CD4-positive, alpha-beta T cell treated with Interleukin-17A for 4 hours (primary cell): ENCODE data around the gene NKRF.
A peak's percentile ranks its signal among the peaks of the same experiment; 100 is the strongest.
"Not testable (repeated sequence)": the region's sequence is repeated elsewhere in the genome, so short reads cannot be mapped to it uniquely, and the experiment has no call there.

Experiments used
- DNase-seq: peaks from one replicate; pipeline ENCODE4 v3.0.0-alpha.2; 2020; ENCODE audit warnings: mixed read lengths

Gene NKRF

DNA sequence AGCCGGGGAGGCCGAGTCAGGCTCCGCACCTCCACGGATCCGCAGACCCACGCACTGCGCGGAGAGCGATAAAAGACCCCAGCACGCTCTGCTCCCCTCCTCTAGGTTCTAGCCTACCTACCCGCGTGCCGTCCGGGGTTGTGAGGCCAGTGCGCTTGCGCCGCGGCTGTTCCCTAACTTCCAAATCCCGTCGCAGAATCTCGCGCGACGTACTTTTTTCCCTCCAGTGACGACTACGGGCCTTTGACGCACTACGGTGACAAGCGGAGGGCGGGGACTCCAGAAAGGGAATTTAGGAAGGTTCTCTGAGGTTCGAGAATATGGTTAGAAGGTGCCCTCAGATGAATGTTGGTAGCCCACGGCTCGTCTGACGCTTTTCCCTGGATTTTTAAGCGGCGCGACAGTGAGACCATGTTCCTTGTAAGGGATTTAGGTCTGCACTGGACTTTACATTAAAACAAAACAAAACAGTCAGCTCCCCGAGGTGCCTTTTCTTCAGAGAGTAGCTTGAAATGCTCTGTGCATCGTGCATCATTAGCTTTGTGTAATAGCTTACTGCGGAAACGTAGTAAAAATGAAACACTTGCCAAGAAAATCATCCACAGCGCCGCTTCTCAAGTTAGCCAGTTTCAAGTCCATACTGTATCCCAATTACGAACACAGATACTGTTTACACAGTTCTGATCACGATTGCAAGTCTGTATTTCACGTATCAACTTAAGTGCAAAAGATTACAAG lies at the start of gene NKRF:
TSS of gene NKRF (minus strand) at position 145 of the 738 bp plus-strand sequence.
- peak; percentile 90 for DNase-seq

DNA sequence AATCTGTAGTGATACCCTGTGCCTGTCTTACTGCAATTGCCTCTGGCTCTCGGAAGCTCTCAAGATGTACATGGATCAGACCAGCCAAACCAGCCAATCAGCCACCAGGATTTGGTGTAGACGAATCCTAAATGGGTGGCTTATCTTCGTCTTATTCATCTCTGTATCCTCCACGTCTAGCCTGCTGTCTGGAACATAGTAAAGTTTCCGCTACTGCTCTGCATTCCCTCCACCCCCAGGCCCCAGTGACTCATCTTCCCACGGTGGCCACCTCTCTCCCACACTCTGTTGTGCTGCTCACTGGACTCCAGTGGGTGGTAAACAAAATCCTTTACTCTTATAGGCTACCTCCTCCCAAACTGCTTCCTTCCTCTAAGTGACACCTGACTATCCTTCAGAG lies 48.9 kb upstream of the NKRF start:
- peak; percentile 70 for DNase-seq

DNA sequence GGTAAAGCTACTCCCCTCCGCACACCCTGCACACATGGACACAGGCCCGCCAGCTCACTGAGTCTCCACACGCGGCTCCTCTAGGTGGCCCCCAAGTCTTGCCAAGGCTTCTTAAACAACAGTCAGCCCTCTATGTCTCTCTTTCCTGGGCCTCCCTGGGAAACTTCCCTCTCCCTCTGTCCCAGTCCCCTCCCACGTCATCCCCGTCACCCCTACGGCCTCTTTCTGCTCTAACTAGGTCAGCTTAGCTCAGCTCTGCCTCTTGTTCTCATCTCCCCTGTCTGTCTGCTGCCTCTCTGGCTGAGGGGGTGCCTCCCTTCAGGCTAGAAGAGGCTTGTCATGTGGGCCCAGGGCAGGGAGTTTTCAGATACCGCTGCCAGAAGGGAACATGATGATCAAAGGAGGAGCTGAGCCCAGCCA lies 47.9 kb upstream of the NKRF start:
- DNase-seq = peak; percentile 36

DNA sequence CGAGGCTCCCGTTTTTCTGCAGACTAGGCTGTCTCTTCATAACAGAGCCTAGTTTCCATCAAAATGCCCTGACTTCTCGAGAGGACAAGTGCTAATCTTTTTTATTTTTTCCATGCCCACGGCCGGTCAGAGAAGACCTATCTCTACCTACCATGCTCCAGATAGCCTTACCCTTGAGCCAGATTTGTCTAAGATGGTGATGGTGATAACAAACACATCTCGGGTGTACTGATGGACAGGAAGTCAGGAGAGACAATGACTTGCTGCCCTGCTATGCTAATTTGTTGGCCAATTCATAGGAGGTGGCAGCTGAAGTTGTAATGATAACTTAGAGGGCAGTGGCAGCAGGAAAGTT lies 42.2 kb upstream of the NKRF start:
- no peak for DNase-seq

DNA sequence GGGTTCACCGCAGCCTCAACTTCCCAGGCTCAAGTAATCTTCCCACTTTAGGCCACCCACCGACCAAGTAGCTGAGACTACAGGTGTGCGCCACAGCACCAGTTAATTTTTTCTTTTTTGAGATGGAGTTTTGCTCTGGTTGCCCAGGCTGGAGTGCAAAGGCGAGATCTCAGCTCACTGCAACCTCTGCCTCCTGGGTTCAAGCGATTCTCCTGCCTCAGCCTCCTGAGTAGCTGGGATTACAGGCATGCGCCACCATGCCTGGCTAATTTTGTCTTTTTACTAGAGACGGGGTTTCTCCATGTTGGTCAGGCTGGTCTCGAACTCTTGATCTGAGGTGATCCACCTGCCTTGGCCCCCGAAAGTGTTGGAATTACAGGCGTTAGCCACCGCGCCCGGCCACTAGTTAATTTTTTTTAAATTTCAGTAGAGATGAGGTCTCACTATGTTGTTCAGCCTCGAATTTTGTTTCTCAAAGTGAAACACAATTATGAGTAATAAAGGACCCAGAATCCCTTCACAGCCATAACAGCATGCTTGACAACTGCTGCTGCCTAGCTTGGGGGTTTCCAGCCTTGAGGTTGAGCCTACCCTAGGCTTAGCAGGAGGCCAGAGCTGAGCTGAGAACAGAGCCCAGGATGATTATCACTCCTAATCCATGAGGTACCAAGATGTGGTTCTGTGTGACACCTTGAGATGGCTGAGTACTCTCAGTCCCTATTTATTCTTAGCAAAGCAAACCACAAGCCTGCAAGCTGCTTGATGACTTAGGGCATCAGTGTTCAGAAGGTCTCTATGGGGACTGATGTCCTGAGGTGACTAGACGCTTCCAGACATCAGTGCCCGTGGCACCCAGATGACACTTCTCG lies 41.6 kb upstream of the NKRF start:
- peak; percentile 50 for DNase-seq

DNA sequence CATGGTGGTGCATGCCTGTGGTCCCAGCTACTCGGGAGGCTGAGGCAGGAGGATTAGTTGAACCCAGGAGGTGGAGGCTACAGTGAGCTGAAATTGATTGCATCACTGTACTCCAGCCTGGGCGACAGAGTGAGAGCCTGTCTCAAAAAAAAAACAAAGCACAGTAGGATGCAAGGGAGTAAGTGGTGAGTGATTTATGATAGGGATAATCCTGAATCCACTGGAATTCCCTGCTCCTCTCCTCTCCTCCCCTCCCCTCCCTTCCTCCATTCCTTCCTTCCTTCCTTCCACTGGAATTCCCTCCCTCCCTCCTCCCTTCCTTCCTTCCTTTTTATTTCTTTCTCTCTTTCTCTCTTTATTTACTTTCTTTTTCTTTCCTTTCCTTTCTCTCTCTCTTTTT lies 40.9 kb upstream of the NKRF start:
- DNase-seq = no peak

DNA sequence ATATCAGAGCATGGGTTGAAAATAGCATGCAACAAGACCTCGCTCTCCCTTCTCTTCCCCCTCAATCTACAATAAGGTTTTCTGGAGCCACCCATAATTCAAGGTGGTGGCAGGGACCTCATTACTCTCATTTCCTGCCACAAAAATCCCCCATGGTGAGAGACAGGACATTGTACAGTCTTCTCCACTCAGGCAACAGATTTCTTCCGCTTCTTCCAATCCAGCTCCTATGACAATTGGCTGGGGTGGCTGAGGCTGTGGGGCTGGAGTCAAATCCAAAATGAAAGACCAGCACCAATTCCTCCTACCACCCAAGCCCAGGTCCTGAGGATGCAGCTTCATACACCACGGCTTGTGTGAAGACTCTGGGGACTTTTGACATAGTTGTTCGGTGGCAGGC lies 40.3 kb upstream of the NKRF start:
- DNase-seq = no peak

DNA sequence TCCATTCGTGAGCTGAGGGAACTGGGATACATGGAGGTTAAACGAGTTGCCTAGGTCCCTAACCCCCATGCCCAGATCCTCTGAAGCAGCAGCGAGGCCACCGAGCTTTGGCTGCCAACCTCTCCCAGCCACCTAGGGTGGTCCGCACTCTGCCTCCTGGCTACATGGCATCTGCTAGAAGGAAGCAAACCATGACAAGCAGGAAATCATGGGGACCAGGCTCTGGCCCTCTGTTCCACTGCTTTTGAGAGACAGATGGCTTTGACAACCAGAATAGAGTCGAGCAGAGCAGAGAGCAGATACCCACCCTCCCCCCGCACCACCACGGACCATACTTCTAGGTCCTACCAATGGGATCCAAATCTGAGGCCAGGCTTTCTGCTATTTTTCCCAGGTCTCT lies 37.5 kb upstream of the NKRF start:
- DNase-seq = no peak

DNA sequence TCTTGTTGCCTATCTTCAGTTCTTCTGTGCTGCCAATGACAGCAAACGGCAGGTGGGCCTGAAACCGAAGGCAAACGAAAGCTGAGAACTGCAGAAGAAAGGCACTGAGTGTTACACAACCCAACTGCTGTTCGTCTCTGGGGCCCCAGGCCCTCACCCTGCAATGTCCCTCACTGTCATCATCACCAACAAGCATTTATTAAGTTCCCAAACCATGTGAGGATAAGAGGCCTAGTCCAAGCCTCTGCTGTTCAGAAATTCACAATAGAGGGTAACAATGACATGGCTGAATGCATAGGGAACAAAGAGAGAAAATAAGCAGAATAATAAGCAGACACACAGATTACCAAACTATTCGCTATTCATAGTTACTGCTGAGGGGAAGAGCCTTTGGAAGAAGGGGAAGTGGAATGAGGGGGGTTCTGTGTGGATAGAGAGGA lies 34.5 kb upstream of the NKRF start:
- no peak for DNase-seq

DNA sequence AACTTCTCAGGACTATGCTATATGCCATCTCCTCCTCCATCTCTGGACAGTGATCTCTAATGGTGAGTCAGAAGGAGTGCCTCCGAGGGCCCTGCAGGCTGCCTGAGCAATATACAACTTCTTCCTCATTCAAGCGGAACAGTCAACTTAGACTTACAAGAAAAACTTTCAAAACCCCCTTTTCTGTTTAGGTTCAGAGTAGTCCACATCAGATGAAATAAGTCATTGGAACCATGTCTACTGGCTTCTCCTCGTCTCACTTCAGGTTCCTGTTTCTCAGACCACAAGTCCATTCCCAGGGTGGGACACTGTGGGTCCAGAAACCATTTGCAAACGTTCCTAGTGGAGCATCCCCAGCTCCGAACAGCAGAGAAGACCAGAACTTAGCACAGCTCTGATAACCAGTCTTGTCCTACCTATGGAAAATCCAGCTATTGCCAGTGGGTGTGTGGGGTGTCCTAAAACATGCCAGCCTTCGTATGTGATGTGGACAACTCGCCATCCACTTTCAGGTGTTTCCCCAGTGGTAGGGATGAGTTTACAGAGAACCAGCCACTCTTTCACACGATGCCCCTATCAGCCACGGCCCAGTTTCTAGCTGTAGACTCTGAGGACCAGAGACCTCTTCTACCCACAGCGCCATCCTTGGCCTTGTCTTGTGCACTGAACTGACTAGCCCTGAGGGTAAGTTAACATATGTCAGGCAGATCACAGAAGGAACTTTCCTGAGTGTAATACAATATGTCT lies 32.7 kb upstream of the NKRF start:
- no peak for DNase-seq

DNA sequence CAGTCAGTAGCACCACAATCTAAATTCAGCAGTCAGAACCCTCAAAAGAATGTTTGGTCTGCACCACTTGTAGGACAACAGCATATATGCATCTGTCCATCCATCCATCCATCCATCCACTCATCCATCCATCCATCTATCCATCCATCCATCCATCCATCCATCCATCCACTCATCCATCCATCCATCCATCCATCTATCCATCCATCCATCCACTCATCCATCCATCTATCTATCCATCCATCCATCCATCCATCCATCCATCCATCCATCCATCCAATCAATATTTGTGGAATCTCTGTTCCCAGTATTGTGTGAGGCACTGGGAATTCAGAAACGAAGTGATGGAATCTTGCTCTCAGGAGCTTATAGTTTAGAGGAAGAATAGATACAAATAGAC lies 31.2 kb upstream of the NKRF start:
- not testable (repeated sequence) for DNase-seq

DNA sequence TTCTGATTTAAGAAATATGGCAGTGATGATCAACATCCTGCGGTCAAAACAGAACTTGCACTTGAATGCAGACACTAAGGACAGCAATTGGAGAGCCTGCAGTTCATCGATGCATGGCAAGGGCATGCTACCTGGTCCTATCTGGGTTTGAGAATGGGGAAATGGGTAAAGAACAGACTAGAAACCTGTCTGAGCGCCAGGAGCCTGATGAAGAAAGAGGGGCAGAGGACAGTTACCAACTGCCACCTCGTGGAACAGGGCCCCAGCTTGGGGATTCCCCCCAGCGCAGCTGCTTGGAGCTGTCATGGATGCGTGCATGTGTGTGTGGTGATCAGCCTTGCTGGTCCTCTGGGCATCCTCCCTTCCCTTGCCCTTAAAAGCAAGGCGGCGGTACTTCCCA lies 30.2 kb upstream of the NKRF start:
- DNase-seq = no peak

DNA sequence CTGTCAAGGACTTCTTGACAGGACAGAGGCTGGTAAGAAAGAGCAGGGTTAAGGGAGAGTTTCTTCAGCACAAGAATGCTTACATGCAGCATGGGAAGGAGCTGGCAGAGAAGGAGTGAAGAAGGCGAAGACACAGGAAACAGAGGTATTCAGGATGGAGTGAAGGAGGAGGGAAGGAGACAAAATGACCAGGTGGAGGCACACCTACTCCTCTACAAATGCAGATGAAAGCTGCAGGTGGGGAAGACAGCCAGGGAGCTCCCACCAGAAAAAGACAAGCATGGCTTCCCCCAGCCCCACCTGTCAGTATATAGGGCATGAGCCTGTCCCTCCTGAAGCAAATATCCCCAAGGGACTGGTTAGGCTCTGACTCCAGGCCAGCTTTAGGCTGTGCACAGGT lies 29.6 kb upstream of the NKRF start:
- DNase-seq = no peak

DNA sequence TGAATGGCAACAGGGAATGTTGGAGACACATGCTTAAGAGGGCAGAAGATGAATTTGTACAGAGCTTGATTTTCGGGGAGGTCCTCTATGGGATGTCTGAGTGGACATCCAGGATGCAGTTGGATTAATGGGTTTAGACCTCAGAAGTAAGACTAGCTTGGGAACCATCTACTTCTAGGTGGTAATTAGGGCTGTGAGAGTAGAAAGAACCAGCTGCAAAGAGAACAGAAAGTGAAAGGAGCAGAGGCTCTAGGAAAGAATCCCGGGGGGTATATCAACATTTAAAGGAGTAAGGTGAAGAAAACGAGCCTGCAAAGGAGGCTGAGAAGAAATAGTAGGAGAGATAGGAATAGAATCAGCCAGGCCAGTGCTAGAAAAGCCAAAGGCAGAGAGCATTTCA lies 29.0 kb upstream of the NKRF start:
- DNase-seq = no peak

DNA sequence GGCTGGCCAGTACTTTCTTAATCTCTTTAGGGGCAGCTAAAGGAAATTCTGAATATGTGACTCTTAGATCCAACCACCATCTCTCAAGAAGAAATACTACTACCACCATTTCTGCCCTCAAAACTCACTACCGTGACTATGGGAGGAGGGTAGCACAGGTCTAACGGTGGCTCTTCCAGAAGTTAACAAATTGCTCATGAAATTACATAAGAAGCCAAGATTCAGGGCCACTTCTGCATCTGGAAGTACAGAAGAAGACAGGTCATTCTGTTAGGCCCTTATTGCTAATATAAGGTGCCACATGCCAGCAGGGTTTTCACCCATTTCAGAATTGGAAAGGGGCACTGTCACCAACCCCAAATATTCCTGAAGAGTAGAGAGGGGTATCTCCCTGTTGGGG lies 19.6 kb upstream of the NKRF start:
- no peak for DNase-seq

DNA sequence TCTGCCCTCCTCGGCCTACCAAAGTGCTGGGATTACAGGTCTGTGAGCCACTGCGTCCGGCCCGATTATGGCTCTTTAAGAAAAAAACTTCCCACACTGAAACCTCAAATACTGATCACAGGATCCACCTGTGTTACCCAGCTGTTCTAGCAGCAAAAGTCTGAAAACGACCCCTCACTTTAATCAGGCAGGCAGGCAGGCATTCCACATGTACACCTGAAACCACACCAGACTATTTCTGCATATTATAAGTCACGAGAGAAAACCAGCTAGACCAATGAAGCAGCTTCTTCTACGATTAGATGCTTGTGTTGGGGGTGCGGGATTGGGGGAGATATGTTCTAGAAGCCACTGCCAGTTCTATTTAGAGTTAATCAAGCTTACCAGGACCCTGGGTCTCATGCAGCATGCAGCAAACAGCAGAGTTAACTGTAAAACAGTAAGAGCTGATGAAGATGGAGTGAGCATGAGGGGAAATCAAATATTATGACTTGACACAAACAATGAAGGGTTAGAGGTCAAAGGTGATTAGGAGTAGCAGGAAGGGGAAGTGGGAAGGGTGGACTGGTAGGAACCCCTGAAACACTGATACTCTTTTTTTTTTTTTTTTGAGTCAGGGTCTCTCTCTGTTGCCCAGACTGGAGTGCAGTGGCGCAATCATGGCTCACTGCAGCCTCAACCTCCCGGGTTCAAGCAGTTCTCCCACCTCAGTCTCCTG lies 18.9 kb upstream of the NKRF start:
- DNase-seq = no peak

DNA sequence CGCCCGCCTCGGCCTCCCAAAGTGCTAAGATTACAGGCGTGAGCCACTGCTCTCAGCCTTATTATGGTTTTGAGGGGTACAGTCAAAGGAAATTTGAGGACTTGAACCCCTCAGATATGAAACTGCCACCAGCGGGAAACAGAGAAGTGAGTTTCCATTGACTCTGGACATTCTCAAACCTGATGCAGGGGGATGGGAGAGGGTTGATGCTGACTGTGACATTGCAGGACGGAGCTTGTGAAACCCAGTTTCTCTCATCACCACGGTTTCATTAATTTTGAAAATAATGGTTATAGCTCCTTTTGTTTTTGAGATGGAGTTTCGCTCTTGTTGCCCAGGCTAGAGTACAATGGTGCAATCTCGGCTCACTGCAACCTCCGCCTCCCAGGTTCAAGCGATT lies 18.2 kb upstream of the NKRF start:
- DNase-seq = no peak

DNA sequence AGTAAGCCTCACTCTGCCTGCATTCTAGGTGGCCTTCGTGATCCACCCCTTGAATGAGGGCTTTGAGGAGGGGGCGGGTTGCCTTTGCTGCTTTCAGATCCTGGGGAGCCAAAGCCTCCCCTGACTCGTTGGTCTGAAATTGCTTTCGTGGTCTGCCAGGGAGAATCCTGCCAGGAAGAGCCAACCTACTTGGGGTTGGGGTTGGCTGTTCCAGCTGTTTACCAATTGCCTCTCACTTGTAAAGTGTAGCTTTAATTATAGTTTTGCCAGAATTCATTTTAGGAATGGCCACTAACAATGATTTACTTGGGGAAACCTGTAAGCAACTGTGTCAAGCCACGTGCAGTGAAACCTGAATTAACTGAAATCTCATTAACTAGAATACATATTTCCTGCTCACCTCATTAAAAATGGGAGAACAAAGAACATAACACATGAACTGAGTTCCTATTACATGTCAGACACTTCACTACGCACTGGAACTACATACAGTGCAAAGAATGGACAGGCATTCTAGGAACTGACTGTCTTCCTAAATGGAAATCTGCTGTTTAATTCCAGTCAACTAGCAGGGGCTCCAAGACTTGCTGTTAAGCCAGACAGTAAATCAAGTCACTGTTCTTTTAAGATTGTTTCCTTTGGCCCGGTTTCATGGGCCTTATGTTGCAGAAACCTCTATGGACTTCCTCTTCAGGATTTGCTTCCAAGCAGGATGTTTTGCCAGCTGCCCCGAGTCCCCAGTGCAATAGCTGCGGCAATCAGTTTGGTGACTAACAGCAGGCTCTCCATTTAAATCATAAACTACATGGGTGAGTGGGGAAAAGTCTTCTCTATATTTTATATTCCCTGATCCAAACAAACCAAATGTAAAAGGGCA lies 16.4 kb upstream of the NKRF start:
- no peak for DNase-seq

DNA sequence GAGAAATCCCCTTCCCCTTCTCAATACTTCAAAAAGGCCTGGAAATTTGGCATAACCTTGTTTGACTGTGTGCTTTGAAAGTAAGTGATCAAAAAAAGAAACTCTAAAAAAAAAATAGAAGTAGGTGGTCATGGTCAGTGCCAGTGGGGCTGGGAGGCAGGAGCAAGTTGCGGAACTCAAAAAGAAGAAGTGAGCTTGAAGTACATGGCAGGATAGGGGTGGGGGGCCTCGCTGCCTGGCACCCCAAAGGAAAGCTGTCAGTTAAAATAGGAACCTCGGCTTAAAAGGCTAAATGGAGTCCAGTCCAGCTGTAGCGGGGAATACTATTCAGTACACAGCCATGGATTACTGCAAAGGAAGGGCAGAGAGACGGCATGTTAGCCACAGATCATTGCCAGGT lies 12.2 kb upstream of the NKRF start:
- no peak for DNase-seq

DNA sequence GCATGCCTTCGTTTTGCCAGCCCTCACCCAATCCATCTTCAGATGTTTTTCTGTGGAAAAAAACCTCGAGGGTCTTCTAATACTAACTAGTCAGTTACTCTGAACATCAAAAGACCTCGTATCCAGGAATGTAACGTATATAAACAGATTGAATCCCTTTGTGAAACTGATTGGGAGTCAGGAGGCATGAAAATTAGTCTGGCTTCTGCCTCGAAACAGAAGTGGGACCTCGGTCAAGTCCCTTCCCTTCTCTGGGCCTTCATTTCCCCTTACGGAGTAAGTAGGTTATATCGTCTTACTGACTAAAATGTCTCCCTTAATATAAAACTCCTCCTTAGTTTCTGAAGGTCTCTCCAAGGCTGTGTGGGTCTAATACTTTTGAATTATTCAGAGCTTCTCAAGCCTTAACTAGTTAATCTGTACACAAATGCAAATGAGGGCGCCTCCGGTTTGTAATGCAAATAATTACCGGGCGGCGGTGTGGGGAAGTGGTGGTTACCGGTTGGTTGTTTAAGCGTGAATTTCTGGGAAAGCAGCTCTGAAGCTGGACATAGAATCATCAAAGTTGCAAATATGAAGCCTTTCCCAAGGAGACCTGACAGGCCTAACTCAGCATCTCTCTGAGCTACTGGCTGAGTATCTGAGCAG lies 11.4 kb upstream of the NKRF start:
- DNase-seq = no peak

DNA sequence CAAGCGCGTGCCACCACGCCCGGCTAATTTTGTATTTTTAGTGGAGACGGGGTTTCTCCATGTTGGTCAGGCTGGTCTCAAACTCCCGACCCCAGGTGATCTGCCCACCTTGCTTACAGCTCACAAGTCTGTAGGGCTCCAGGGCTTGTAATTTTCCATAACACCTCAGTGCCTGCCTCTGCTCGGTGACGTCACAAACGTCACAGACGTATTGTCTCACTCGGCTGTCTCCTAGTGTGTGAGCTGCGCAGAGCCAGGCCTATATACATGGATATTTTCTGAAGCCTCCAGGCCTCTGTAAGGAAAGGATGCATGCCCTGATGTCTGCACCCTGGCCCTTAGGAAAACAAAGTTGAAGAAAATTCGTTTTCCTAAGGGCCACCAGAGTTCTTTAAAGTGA lies 8.6 kb upstream of the NKRF start:
- no peak for DNase-seq

DNA sequence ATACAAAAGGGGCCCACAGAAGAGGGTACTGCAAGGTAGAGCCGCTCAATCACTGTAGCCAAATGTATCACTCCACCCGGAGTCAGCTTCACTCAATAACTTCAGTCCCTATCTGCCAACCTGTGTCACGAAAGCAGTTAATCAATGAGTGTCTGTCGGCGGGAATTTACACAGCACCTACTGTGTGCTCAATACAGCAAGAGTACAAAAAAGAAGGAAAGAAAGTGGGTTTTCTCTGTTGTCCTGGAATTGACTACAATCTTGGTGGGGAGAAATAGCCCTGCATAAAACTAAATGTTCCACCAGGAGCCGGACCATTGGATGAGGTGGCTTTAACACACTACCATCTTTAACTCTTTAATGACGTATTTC lies 780 bp upstream of the NKRF start:
- DNase-seq = no peak
